ENCODE measurements around the gene ACP6.
"Not testable (repeated sequence)": the region's sequence is repeated elsewhere in the genome, so short reads cannot be mapped to it uniquely, and the experiment has no call there.

ACP6 gene

DNA sequence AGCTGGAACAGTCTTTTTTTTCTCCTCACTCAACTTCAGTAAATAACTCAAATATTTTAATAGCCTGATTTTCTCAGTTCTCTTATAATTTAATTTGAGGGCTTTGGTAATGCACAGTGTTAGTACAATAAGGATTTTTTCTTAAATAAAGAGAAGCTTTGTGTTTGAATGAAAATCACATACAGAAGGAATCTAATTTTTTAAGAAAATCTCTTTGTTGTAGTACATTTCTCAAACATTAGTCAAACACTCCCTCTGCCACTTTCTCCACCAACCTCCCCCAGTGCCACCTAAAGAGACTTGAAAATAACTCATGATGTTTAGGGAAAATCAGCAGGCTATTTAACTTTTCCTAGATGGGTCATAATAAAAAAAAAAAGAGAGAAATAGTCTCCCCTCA is 42.3 kb upstream of the ACP6 start:
- TF ChIP-seq, protein P1, sequence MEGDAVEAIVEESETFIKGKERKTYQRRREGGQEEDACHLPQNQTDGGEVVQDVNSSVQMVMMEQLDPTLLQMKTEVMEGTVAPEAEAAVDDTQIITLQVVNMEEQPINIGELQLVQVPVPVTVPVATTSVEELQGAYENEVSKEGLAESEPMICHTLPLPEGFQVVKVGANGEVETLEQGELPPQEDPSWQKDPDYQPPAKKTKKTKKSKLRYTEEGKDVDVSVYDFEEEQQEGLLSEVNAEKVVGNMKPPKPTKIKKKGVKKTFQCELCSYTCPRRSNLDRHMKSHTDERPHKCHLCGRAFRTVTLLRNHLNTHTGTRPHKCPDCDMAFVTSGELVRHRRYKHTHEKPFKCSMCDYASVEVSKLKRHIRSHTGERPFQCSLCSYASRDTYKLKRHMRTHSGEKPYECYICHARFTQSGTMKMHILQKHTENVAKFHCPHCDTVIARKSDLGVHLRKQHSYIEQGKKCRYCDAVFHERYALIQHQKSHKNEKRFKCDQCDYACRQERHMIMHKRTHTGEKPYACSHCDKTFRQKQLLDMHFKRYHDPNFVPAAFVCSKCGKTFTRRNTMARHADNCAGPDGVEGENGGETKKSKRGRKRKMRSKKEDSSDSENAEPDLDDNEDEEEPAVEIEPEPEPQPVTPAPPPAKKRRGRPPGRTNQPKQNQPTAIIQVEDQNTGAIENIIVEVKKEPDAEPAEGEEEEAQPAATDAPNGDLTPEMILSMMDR (IDR thresholded peaks at IDR 0.05; ENCODE audit: low read depth, low read length): no peak
- Histone ChIP-seq H3K4me3 (ENCODE audit: low read depth, low read length) (no peak overlapping the region), H3K9me3 (ENCODE audit: severe bottlenecking) (no peaks in the 10 kb centered on the region), H3K36me3 (no peaks in the 10 kb centered on the region), H3K27me3 (ENCODE audit: insufficient read depth, low read depth, severe bottlenecking) (peaks cover 55% of the 10 kb centered on the region), H3K27ac (no peak overlapping the region)
- no peak for DNase-seq

DNA sequence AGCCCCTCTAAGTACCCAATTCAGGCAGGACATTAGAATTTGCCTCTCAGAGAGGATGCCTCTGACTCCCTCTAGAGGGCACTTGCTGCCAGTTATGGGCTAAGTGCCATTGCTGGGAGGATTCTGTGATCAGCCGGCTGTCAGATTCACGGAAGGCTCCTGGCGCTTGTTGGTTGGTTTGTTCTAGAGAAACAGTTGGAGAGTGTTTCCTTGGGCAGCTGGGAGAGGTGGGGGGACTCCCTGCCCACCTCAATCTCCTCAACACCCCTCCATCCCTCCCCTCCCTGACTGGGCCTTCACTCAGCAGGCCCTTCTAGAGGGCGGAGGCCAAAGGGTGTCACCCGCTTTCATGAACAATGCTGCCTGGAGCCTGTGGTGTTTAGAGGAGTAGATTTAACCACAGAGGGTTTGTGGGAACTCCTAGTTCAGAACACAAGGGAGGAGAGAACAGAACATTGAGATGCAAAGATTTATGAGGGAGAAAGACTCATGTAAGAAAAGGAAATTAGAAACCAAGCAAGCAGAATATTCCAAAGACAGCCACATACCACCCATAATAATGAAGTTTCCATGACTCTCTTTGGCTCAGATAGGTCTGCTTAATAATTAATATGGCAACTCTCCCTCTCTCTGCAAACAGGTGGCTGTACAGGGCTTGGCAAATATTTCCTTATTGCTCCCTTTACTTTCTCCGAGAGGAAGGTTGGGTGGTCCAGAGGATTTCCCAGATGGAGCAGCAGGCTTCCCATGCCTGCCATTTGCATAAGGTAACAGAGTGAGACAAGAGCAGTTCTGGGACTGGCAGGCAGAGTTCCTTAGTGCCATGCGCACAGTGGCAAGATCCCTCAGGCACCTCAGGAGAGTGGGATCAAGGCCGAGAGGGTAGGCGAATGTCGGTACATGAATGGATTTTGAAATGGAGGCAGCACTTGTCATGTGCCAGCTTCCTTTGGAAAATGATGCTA is 30.0 kb upstream of the ACP6 start:
- peak; percentile 90 for DNase-seq
- TF ChIP-seq, protein P1 (IDR thresholded peaks at IDR 0.05; ENCODE audit: low read depth, low read length): peak; percentile 99
- Histone ChIP-seq H3K9me3 (ENCODE audit: severe bottlenecking) (peaks cover 2% of the 10 kb centered on the region), H3K27me3 (ENCODE audit: insufficient read depth, low read depth, severe bottlenecking) (peaks cover 16% of the 10 kb centered on the region), H3K36me3 (no peaks in the 10 kb centered on the region), H3K4me3 (ENCODE audit: low read depth, low read length) (no peak overlapping the region), H3K27ac (no peak overlapping the region)

DNA sequence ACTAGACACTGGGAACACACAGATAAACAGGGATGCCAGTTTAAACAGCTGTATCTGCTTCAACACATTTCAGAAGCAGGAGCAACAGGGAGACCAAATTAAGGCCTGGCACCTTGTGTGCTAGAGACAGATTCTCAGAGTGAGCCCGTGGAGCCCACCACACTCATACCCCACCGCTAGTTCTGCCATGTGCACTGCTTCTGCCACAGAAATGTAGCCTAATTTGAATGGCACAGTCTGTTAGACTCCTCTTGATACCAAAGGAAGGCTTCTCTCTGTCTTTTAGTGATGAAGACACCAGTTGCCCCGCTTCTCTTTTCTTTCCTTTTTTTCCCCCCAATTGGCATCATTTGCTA is 29.3 kb upstream of the ACP6 start:
- no peak for DNase-seq
- H3K27ac ChIP-seq: no peak overlapping the region
- H3K4me3 ChIP-seq (ENCODE audit: low read depth, low read length): no peak overlapping the region
- H3K36me3 ChIP-seq: no peaks in the 10 kb centered on the region
- peaks cover 16% of the 10 kb centered on the region for H3K27me3 ChIP-seq (ENCODE audit: insufficient read depth, low read depth, severe bottlenecking)
- no peaks in the 10 kb centered on the region for H3K9me3 ChIP-seq (ENCODE audit: severe bottlenecking)
- TF ChIP-seq, protein P1 (IDR thresholded peaks at IDR 0.05; ENCODE audit: low read depth, low read length): no peak

DNA sequence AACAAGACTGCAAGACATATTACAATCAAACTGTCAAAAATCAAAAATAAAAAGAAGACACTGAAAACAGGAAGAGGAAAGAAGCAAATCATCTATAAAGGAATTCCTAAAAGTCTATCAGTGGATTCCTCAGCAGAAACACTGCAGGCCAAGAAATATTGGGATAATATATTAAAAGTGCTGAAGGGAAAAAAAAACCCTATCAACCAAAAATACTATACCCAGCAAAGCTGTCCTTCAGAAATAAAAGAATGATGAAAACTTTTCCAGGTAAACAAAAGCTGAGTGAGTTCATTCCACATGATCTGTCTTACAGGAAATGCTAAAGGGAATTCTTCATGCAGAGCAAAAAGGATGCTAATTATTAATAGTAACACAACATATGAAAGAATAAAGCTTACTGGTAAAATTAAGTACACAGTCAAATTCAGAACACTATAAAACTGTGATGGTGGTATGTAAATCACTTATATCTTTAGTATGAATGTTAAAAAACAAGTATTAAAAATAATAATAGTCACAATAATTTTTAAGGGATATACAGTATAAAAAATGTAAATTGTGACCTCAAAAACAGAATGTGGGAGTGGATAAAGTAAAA is 12.9 kb upstream of the ACP6 start:
- Histone ChIP-seq H3K9me3 (ENCODE audit: severe bottlenecking) (peaks cover 45% of the 10 kb centered on the region), H3K27me3 (ENCODE audit: insufficient read depth, low read depth, severe bottlenecking) (peaks cover 35% of the 10 kb centered on the region), H3K4me3 (ENCODE audit: low read depth, low read length) (no peak overlapping the region), H3K27ac (no peak overlapping the region), H3K36me3 (no peaks in the 10 kb centered on the region)
- TF ChIP-seq, protein P1 (IDR thresholded peaks at IDR 0.05; ENCODE audit: low read depth, low read length): no peak
- no peak for DNase-seq

DNA sequence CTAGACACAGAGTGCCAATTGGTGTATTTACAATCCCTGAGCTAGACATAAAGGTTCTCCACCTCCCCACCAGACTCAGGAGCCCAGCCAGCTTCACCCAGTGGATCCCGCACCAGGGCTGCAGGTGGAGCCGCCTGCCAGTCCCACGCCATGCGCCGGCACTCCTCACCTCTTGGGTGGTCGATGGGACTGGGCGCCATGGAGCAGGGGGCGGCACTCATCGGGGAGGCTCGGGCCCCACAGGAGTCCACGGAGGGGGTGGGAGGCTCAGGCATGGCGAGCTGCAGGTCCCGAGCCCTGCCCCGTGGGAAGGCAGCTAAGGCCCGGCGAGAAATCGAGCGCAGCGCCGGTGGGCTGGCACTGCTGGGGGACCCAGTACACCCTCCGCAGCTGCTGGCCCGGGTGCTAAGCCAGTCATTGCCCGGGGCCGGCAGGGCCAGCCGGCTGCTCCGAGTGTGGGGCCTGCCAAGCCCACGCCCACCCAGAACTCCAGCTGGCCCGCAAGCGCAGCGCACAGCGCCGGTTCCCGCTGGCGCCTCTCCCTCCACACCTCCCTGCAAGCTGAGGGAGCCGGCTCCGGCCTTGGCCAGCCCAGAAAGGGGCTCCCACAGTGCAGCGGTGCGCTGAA is 10.4 kb upstream of the ACP6 start:
- DNase-seq; H3K27ac ChIP-seq; H3K36me3 ChIP-seq; H3K4me3 ChIP-seq (ENCODE audit: low read depth, low read length): not testable (repeated sequence)
- H3K27me3 ChIP-seq (ENCODE audit: insufficient read depth, low read depth, severe bottlenecking): peaks cover 42% of the 10 kb centered on the region
- peaks cover 63% of the 10 kb centered on the region for H3K9me3 ChIP-seq (ENCODE audit: severe bottlenecking)

DNA sequence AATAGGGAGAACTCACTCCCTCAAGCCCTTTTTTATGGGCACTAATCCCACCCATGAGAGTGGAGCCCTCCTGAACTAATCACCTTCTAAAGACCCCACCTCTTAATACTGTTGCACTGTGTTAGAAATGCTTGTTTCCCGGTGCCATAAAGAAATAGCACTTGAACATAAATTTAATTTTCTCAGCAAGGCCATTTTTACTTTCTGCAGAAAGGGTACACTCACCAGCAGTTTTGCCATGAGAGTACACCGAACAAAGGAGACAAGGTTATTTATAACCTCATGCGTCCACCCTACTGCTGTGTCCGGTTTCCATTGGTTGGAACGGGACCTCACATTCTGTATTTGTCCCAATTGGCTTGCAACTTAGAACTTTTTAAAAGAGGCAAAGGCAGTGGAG is 7.4 kb upstream of the ACP6 start:
- H3K27me3 ChIP-seq (ENCODE audit: insufficient read depth, low read depth, severe bottlenecking): peaks cover 61% of the 10 kb centered on the region
- H3K36me3 ChIP-seq; H3K4me3 ChIP-seq (ENCODE audit: low read depth, low read length); DNase-seq; H3K27ac ChIP-seq: not testable (repeated sequence)
- H3K9me3 ChIP-seq (ENCODE audit: severe bottlenecking): peaks cover 55% of the 10 kb centered on the region

Measured in WERI-Rb-1 (cell line).